Right lobe of liver (tissue), 6 donors: Measurements from ENCODE around the gene TRIM60. TPM values are rescaled to one million over a fixed set of nuclear protein-coding genes. Genes with fewer than 3 reads are reported as not detected.
"Not testable (repeated sequence)": the region's sequence is repeated elsewhere in the genome, so short reads cannot be mapped to it uniquely, and the experiment has no call there.

Experiments used
- ATAC-seq, 4 donors: fragments of 200-7000 bp; cut with Tn5 transposase; one replicate each; pipeline ENCODE4 v1.9.1; 2020; ENCODE audit warnings: mild to moderate bottlenecking in 4 of 4, moderate library complexity in 4 of 4
- DNase-seq, 3 donors: peaks; one replicate each; pipeline ENCODE4 v3.0.0-alpha.2; 2020
- H3K27ac ChIP-seq, 3 donors: fragments of 200-600 bp; one replicate each; pipeline ENCODE4 v1.8.0; 2022
- H3K27me3 ChIP-seq, 2 donors: fragments of 200-600 bp; one replicate each; pipeline ENCODE4 v1.8.0; 2022
- H3K36me3 ChIP-seq, 4 donors: fragments of 200-600 bp; sonication (generic) in 1 of 4; one replicate each; pipeline versions ENCODE4 v1.5.1 to v1.8.0; 2017 to 2022; ENCODE audit warnings: control low read depth in 1 of 4
- H3K4me1 ChIP-seq, 4 donors: fragments of 200-600 bp; sonication (generic) in 1 of 4; one replicate each; pipeline versions ENCODE4 v1.5.1 to v1.8.0; 2017 to 2022; ENCODE audit warnings: control low read depth in 1 of 4
- H3K4me3 ChIP-seq, 3 donors: fragments of 200-600 bp; one replicate each; pipeline ENCODE4 v1.8.0; 2022
- H3K9me3 ChIP-seq, 4 donors: fragments of 200-600 bp; sonication (generic) in 1 of 4; one replicate each; pipeline versions ENCODE4 v1.5.1 to v1.8.0; 2017 to 2022; ENCODE audit warnings: control low read depth in 1 of 4
- CTCF ChIP-seq, 4 donors: fragments of 200-600 bp in 3 of 4; fragments of 450-650 bp in 1 of 4; IDR thresholded peaks; one replicate each; pipeline versions ENCODE4 v1.5.1 to v1.8.0; 2016 to 2022; ENCODE audit warnings: antibody characterized with exemption in 4 of 4, mild to moderate bottlenecking in 2 of 4
- POLR2A ChIP-seq: fragments of 450-650 bp; IDR thresholded peaks from one replicate; pipeline ENCODE4 v1.6.1; 2017; ENCODE audit warnings: antibody characterized with exemption, mild to moderate bottlenecking
- WGBS: methylation state at CpG from one replicate; pipeline ENCODE4 v1.1.6; 2018; ENCODE audit warnings: low coverage, low lambda C conversion rate; ENCODE audit not compliant: insufficient coverage; ENCODE audit errors: missing lambda C conversion rate; 5-methylcytosine and 5-hydroxymethylcytosine counted together
- intact Hi-C, 2 donors: fragments of 100-400 bp; cut with DNase I; formaldehyde crosslinking; loops; one replicate each; pipeline versions ENCODE4 v1.11.2 to v1.14.1; 2022
- total RNA-seq, 6 experiments: library from RNA; depleted of rRNA in 2 of 6; stranded (reverse); fragments of >200 nt in 2 of 6; fragmentation: NEBNext Ultra II Directional in 3 of 6; extraction: Animal tissue kit (Norgen Biotek cat#: 25700) in 3 of 6; gene quantifications; one replicate each; pipeline versions ENCODE4 v1.1.0 to v1.2.4, GENCODE V29; 2016 to 2023
- donor health status: DM: no; HTN: yes; CAD: no.
- donor health status: DM: no; HTN: no; CAD: no.
- donor health status: DM: no; HTN: no; CAD: no.
- donor health status: DM: no; HTN: yes; CAD: no.
- donor health status: DM: no; HTN: yes; CAD: no.

Gene TRIM60
- total RNA-seq, 6 experiments from 2014 or later = not detected

DNA sequence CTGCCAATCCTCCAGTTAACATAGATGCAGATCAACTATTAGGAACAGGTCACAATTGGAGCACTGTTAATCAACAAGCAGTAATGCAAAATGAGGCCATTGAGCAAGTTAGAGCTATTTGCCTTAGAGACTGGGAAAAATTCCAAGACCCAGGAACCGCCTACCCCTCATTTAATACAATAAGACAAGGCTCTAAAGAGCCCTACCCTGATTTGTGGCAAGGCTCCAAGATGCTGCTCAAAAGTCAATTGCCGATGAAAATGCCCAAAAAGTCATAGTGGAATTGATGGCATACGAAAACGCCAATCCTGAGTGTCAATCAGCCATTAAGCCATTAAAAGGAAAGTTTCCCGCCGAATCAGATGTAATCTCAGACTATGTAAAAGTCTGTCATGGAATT is 33.9 kb upstream of the TRIM60 start:
- ATAC-seq (no peak), DNase-seq (no peak)
- no peaks in the 10 kb centered on the region for H3K9me3 ChIP-seq
- H3K4me1 ChIP-seq = no peaks in the 10 kb centered on the region
- no peak overlapping the region for H3K4me3 ChIP-seq
- TF ChIP-seq CTCF (IDR thresholded peaks at IDR 0.05) = no peak
- no peak for TF ChIP-seq POLR2A
- H3K36me3 ChIP-seq = no peaks in the 10 kb centered on the region
- H3K27me3 ChIP-seq = no peaks in the 10 kb centered on the region
- intact Hi-C loops = no loop called here
- WGBS = 74% methylated on average over 6 of the region's 6 CpGs
- H3K27ac ChIP-seq = no peak overlapping the region

DNA sequence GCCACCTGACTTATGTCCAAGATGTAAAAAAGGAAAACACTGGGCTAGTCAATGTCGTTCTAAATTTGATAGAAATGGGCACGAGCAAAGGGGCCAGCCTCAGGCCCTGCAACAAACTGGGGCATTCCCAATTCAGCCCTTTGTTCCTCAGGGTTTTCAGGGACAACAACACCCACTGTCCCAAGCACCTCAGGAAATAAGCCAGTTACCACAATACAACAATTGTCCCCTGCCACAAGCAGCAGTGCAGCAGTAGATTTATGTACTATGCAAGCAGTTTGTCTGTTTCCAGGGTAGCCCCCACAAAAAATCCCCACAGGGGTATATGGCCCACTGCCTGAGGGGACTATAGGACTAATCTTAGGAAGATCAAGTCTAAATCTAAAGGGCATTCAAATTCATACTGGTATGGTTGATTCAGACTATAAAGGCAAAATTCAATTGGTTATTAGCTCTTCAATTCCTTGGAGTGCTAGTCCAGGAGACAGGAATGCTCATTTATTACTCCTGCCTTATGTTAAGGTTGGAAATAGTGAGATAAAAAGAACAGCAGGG is 33.2 kb upstream of the TRIM60 start:
- H3K27ac ChIP-seq, H3K27me3 ChIP-seq, H3K9me3 ChIP-seq, H3K4me3 ChIP-seq, H3K4me1 ChIP-seq, H3K36me3 ChIP-seq, intact Hi-C loops, DNase-seq, ATAC-seq: not testable (repeated sequence)
- 73% methylated on average over 2 of the region's 2 CpGs for WGBS

DNA sequence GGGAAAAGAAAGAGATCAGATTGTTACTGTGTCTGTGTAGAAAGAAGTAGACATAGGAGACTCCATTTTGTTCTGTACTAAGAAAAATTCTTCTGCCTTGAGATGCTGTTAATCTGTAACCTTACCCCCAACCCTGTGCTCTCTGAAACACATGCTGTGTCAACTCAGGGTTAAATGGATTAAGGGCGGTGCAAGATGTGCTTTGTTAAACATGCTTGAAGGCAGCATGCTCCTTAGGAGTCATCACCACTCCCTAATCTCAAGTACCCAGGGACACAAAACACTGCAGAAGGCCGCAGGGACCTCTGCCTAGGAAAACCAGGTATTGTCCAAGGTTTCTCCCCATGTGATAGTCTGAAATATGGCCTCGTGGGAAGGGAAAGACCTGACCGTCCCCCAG is 29.8 kb upstream of the TRIM60 start:
- H3K27ac ChIP-seq, DNase-seq, H3K27me3 ChIP-seq, intact Hi-C loops, H3K9me3 ChIP-seq, H3K36me3 ChIP-seq, H3K4me1 ChIP-seq, ATAC-seq, H3K4me3 ChIP-seq: not testable (repeated sequence)
- WGBS = 27% methylated on average over 3 of the region's 4 CpGs

- no peak for ATAC-seq
- TF ChIP-seq CTCF (IDR thresholded peaks at IDR 0.05) (no peak), POLR2A (no peak)
- Histone ChIP-seq H3K4me1 (no peaks in the 10 kb centered on the region), H3K4me3 (no peak overlapping the region), H3K9me3 (no peaks in the 10 kb centered on the region), H3K36me3 (no peaks in the 10 kb centered on the region), H3K27me3 (no peaks in the 10 kb centered on the region), H3K27ac (no peak overlapping the region)
- DNase-seq = no peak
- intact Hi-C loops = no loop called here
- WGBS = 67% methylated on average over 2 of the region's 6 CpGs
These were observed 26.4 kb upstream of the TRIM60 start for GRCh38 chr4:165005352-165005925.

DNA sequence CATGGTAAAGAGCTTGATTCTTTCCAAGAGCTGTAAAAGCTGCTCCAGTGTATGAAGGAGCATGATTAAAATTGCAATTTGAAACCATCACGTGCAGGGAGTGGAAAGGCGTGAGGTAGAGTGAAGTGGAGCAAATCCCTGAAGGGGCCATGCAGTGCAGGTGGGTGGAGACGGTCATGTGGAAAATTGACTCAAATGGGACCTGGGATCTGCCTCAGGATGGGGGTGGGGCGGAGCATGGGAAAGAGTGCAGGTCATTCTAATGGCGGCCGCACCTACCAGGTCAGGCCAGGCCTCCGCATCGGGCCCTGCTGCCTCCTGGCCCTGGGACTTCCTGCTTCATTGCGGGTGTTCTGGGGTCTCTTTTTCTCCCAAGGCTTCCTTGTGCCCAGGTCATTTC is 25.3 kb upstream of the TRIM60 start:
- H3K9me3 ChIP-seq = no peaks in the 10 kb centered on the region
- no peak overlapping the region for H3K27ac ChIP-seq
- H3K36me3 ChIP-seq = no peaks in the 10 kb centered on the region
- no peaks in the 10 kb centered on the region for H3K4me1 ChIP-seq
- no peak overlapping the region for H3K4me3 ChIP-seq
- DNase-seq = no peak
- WGBS = 76% methylated on average over 5 of the region's 9 CpGs
- TF ChIP-seq POLR2A (no peak), CTCF (IDR thresholded peaks at IDR 0.05) (no peak)
- ATAC-seq = no peak
- intact Hi-C loops = no loop called here
- no peaks in the 10 kb centered on the region for H3K27me3 ChIP-seq
